Fibroblast of skin of left biceps (primary cell): ENCODE data around the gene FLT1.

Experiments used
- DNase-seq, 2 experiments: peaks; one replicate each; pipeline ENCODE4 v3.0.0-alpha.2; 2013; ENCODE audit warnings: low read depth in 2 of 2

FLT1 gene

GRCh38 chr13:28429096-28429495 lies 65.8 kb downstream of the FLT1 start:
- DNase-seq: no peak

GRCh38 chr13:28426381-28426780 lies 68.5 kb downstream of the FLT1 start:
- no peak for DNase-seq

GRCh38 chr13:28425793-28426192 lies 69.1 kb downstream of the FLT1 start:
- DNase-seq: no peak

- no peak for DNase-seq
Observed at GRCh38 chr13:28424541-28424940, 70.4 kb downstream of the FLT1 start.

- DNase-seq: no peak
Observed at GRCh38 chr13:28423010-28423409, 71.9 kb downstream of the FLT1 start.

- no peak for DNase-seq
Observed at GRCh38 chr13:28421676-28422410, 73.1 kb downstream of the FLT1 start.

- no peak for DNase-seq
Observed at GRCh38 chr13:28420704-28421103, 74.2 kb downstream of the FLT1 start.

GRCh38 chr13:28415994-28416421 lies 78.9 kb downstream of the FLT1 start:
- no peak for DNase-seq

- no peak for DNase-seq
Observed at GRCh38 chr13:28413999-28414398, 80.9 kb downstream of the FLT1 start.

GRCh38 chr13:28412981-28413380 lies 81.9 kb downstream of the FLT1 start:
- DNase-seq: no peak

- DNase-seq: no peak
Observed at GRCh38 chr13:28411831-28412353, 83.0 kb downstream of the FLT1 start.

GRCh38 chr13:28410096-28410495 lies 84.8 kb downstream of the FLT1 start:
- no peak for DNase-seq

GRCh38 chr13:28409648-28410047 lies 85.3 kb downstream of the FLT1 start:
- DNase-seq: no peak

GRCh38 chr13:28408863-28409262 lies 86.1 kb downstream of the FLT1 start:
- DNase-seq: no peak

GRCh38 chr13:28408235-28408848 lies 86.6 kb downstream of the FLT1 start:
- no peak for DNase-seq

GRCh38 chr13:28406733-28407266 lies 88.1 kb downstream of the FLT1 start:
- no peak for DNase-seq

- no peak for DNase-seq
Observed at GRCh38 chr13:28402057-28402381, 92.9 kb downstream of the FLT1 start.

- DNase-seq: peak; percentile 33 to 45
Observed at GRCh38 chr13:28401303-28402056, 93.4 kb downstream of the FLT1 start.

GRCh38 chr13:28396053-28396452 lies 98.9 kb downstream of the FLT1 start:
- no peak for DNase-seq

GRCh38 chr13:28394422-28394821 lies 100.5 kb downstream of the FLT1 start:
- no peak for DNase-seq

- no peak for DNase-seq
Observed at GRCh38 chr13:28392896-28393505, 101.9 kb downstream of the FLT1 start.

- no peak for DNase-seq
Observed at GRCh38 chr13:28392428-28392827, 102.5 kb downstream of the FLT1 start.
